Measurements from ENCODE around the gene MKS1. TPM values are rescaled to one million over a fixed set of nuclear protein-coding genes. Genes with fewer than 3 reads are reported as not detected.

The MKS1 gene
- total and polyA plus RNA-seq, 2 experiments from 2014 or later = 14.0 to 17.4 TPM

DNA sequence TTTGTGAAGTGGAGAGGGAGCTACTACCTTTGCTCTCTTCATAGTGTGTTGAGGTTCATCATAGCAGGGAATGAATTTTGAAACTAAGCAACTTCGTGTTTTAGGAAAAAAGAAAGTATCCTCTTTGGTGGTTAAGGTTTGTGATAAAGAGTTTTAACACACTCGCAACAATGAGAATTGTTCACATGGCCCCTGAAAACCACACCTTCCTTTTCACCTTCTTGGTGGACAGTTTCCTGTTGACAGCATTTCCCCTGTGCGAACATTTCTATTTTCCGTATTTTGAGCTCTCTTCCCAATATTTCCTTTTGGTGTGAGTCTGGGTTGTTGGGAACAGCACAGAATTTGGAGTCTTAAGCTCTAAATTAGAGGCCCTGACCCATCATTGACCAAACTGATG is 48.4 kb downstream of the MKS1 start (continued):
- TF ChIP-seq, protein P1, sequence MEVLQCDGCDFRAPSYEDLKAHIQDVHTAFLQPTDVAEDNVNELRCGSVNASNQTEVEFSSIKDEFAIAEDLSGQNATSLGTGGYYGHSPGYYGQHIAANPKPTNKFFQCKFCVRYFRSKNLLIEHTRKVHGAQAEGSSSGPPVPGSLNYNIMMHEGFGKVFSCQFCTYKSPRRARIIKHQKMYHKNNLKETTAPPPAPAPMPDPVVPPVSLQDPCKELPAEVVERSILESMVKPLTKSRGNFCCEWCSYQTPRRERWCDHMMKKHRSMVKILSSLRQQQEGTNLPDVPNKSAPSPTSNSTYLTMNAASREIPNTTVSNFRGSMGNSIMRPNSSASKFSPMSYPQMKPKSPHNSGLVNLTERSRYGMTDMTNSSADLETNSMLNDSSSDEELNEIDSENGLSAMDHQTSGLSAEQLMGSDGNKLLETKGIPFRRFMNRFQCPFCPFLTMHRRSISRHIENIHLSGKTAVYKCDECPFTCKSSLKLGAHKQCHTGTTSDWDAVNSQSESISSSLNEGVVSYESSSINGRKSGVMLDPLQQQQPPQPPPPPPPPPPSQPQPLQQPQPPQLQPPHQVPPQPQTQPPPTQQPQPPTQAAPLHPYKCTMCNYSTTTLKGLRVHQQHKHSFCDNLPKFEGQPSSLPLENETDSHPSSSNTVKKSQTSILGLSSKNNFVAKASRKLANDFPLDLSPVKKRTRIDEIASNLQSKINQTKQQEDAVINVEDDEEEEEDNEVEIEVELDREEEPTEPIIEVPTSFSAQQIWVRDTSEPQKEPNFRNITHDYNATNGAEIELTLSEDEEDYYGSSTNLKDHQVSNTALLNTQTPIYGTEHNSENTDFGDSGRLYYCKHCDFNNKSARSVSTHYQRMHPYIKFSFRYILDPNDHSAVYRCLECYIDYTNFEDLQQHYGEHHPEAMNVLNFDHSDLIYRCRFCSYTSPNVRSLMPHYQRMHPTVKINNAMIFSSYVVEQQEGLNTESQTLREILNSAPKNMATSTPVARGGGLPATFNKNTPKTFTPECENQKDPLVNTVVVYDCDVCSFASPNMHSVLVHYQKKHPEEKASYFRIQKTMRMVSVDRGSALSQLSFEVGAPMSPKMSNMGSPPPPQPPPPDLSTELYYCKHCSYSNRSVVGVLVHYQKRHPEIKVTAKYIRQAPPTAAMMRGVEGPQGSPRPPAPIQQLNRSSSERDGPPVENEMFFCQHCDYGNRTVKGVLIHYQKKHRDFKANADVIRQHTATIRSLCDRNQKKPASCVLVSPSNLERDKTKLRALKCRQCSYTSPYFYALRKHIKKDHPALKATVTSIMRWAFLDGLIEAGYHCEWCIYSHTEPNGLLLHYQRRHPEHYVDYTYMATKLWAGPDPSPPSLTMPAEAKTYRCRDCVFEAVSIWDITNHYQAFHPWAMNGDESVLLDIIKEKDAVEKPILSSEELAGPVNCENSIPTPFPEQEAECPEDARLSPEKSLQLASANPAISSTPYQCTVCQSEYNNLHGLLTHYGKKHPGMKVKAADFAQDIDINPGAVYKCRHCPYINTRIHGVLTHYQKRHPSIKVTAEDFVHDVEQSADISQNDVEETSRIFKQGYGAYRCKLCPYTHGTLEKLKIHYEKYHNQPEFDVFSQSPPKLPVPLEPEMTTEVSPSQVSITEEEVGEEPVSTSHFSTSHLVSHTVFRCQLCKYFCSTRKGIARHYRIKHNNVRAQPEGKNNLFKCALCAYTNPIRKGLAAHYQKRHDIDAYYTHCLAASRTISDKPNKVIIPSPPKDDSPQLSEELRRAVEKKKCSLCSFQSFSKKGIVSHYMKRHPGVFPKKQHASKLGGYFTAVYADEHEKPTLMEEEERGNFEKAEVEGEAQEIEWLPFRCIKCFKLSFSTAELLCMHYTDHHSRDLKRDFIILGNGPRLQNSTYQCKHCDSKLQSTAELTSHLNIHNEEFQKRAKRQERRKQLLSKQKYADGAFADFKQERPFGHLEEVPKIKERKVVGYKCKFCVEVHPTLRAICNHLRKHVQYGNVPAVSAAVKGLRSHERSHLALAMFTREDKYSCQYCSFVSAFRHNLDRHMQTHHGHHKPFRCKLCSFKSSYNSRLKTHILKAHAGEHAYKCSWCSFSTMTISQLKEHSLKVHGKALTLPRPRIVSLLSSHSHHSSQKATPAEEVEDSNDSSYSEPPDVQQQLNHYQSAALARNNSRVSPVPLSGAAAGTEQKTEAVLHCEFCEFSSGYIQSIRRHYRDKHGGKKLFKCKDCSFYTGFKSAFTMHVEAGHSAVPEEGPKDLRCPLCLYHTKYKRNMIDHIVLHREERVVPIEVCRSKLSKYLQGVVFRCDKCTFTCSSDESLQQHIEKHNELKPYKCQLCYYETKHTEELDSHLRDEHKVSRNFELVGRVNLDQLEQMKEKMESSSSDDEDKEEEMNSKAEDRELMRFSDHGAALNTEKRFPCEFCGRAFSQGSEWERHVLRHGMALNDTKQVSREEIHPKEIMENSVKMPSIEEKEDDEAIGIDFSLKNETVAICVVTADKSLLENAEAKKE (CRISPR knock-in tag; IDR thresholded peaks at IDR 0.05) = no peak
- TF ChIP-seq STAT1 (IDR thresholded peaks at IDR 0.05; ENCODE audit: unreplicated experiment) (no peak), EZH2 (IDR thresholded peaks at IDR 0.05; ENCODE audit: low read depth, unreplicated experiment) (no peak), JUNB (IDR thresholded peaks at IDR 0.05; ENCODE audit: unreplicated experiment) (no peak), ZNF331 (CRISPR knock-in tag; IDR thresholded peaks at IDR 0.05; ENCODE audit: low read depth) (no peak), NANOG (IDR thresholded peaks at IDR 0.05; ENCODE audit: borderline replicate concordance) (no peak)
- TF ChIP-seq, protein P2, sequence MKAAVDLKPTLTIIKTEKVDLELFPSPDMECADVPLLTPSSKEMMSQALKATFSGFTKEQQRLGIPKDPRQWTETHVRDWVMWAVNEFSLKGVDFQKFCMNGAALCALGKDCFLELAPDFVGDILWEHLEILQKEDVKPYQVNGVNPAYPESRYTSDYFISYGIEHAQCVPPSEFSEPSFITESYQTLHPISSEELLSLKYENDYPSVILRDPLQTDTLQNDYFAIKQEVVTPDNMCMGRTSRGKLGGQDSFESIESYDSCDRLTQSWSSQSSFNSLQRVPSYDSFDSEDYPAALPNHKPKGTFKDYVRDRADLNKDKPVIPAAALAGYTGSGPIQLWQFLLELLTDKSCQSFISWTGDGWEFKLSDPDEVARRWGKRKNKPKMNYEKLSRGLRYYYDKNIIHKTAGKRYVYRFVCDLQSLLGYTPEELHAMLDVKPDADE (IDR thresholded peaks at IDR 0.05) = no peak

DNA sequence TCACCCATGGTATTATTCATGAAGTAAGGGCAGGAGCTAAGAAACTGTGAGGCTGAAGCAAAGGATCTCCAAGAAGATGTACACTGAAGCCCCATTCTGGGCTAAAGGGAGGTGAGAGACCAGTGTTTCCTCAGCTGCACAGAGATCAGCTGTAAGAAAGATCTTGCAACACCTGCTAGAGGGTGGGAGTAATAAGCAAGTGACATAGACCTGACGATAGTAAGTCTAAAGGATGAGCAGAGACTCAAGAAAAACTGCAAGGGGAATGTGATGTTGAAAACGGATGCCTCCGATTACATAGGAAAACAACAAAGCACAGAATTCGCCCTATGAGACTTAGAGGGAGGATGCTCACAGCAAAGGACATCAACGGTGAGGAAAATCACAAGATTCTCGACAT is 52.4 kb downstream of the MKS1 start, which contains the start of gene OR4D2:
Gene OR4D2 (plus strand): TSS at position 301 of the 400 bp plus-strand sequence. CDS start 2,674 bp downstream, outside the sequence.
- Mint-ChIP-seq H3K27me3 (ENCODE audit: insufficient read depth, low read depth, poor library complexity) (peaks cover 10% of the 10 kb centered on the region), H3K4me1 (no peaks in the 10 kb centered on the region), H3K27ac (no peak within 1 kb of the TSS), H3K36me3 (ENCODE audit: low read depth) (no peaks in the 10 kb centered on the region), H3K9me3 (no peaks in the 10 kb centered on the region), H3K4me3 (no peak within 1 kb of the TSS)
- no peaks in the 10 kb centered on the region for H3K9me2 ChIP-seq (ENCODE audit: insufficient read depth)
- no peaks in the 10 kb centered on the region for H4K20me1 ChIP-seq (replicated peaks; ENCODE audit: insufficient read depth)
- no peak for DNase-seq (ENCODE audit: low spot score)
- no peaks in the 10 kb centered on the region for H3F3A ChIP-seq (replicated peaks; ENCODE audit: low read depth)
- TF ChIP-seq, protein P1 (CRISPR knock-in tag; IDR thresholded peaks at IDR 0.05) = no peak
- no peak for TF ChIP-seq STAT1 (IDR thresholded peaks at IDR 0.05; ENCODE audit: unreplicated experiment)
- H3K4me1 ChIP-seq (ENCODE audit: insufficient read depth) = no peaks in the 10 kb centered on the region
- H2AFZ ChIP-seq = no peak within 1 kb of the TSS
- ATAC-seq = no peak
- no peak within 1 kb of the TSS for H3K4me3 ChIP-seq
- no peak within 1 kb of the TSS for H3K27ac ChIP-seq (ENCODE audit: low read depth)
- no peaks in the 10 kb centered on the region for H3K79me2 ChIP-seq (replicated peaks; ENCODE audit: insufficient read depth)
- H3K27me3 ChIP-seq (ENCODE audit: insufficient read depth) = peaks cover 8% of the 10 kb centered on the region; the same call in 1 of the 2 replicates
- H3K36me3 ChIP-seq (ENCODE audit: insufficient read depth) = no peaks in the 10 kb centered on the region
- H3K4me2 ChIP-seq = no peak within 1 kb of the TSS

All from GM23338 (cell line).